SU-DHL-6 (cell line): ENCODE measurements around the gene RPS6KA2.

Source experiments
- H2AFZ ChIP-seq: fragments of 200-600 bp; sonication (generic); 2 replicates; pipeline ENCODE4 v1.6.1; 2014; ENCODE audit warnings: low read depth, mild to moderate bottlenecking, moderate library complexity, mixed read lengths, antibody characterized with exemption, low read length; ENCODE audit not compliant: severe bottlenecking
- H3F3A ChIP-seq: fragments of 200-600 bp; shearing (Covaris generic); 2 replicates; pipeline ENCODE4 v1.6.0; 2016; ENCODE audit warnings: antibody characterized with exemption, mild to moderate bottlenecking; ENCODE audit not compliant: insufficient read depth
- H3K27ac ChIP-seq: fragments of 200-600 bp; sonication (generic); 2 replicates; pipeline ENCODE4 v1.5.1; 2016; ENCODE audit warnings: low read depth, mild to moderate bottlenecking, low read length, moderate library complexity, mixed read lengths
- H3K27me3 ChIP-seq: fragments of 200-600 bp; sonication (generic), shearing (Covaris generic); 2 replicates; pipeline ENCODE4 v1.6.0; 2014; ENCODE audit warnings: mild to moderate bottlenecking, low read length
- H3K36me3 ChIP-seq: fragments of 200-600 bp; sonication (generic); 2 replicates; pipeline ENCODE4 v1.6.1; 2014; ENCODE audit warnings: mild to moderate bottlenecking, low read length, mixed read lengths
- H3K4me2 ChIP-seq: fragments of 300-600, 200-600 bp; shearing (Covaris generic), sonication (generic); 2 replicates; pipeline ENCODE4 v1.6.0; 2014; ENCODE audit warnings: low read length, low read depth, mild to moderate bottlenecking; ENCODE audit not compliant: poor library complexity, severe bottlenecking
- H3K4me3 ChIP-seq: fragments of 200-600 bp; sonication (generic); 2 replicates; pipeline ENCODE4 v1.5.1; 2014; ENCODE audit warnings: antibody characterized with exemption, low read length, mild to moderate bottlenecking, mixed read lengths; ENCODE audit not compliant: insufficient read depth, poor library complexity, severe bottlenecking
- H3K79me2 ChIP-seq: fragments of 200-600 bp; sonication (generic); 2 replicates; pipeline ENCODE4 v1.6.1; 2014; ENCODE audit warnings: mild to moderate bottlenecking, low read length, moderate library complexity; ENCODE audit not compliant: insufficient read depth
- H3K9ac ChIP-seq: fragments of 200-600 bp; sonication (generic); 2 replicates; pipeline ENCODE4 v1.7.0; 2014; ENCODE audit warnings: mild to moderate bottlenecking, low read length
- H3K9me2 ChIP-seq: fragments of 200-600 bp; sonication (generic); replicated peaks from 2 replicates; pipeline ENCODE4 v1.6.1; 2014; ENCODE audit warnings: low read length; ENCODE audit not compliant: insufficient read depth
- H3K9me3 ChIP-seq: fragments of 200-600 bp; sonication (generic); 2 replicates; pipeline ENCODE4 v1.6.1; 2014; ENCODE audit warnings: low read length, mixed read lengths; ENCODE audit not compliant: insufficient read depth
- H4K20me1 ChIP-seq: fragments of 200-600 bp; sonication (generic); 2 replicates; pipeline ENCODE4 v1.6.1; 2014; ENCODE audit warnings: low read depth, mild to moderate bottlenecking, antibody characterized with exemption, low read length, moderate library complexity, mixed read lengths
- CTCF ChIP-seq: fragments of 200-600 bp; sonication (generic); IDR thresholded peaks from one replicate; pipeline ENCODE4 v1.5.1; 2017; ENCODE audit warnings: antibody characterized with exemption, mild to moderate bottlenecking, low read length, moderate library complexity; ENCODE audit not compliant: insufficient read depth, poor library complexity, severe bottlenecking
- EZH2phosphoT487 ChIP-seq: fragments of 200-600 bp; sonication (generic), shearing (Covaris generic); conservative IDR thresholded peaks from 2 replicates; pipeline ENCODE4 v1.6.1; 2018; ENCODE audit warnings: mild to moderate bottlenecking, antibody characterized with exemption, low read length, moderate library complexity, mixed read lengths

The RPS6KA2 gene

GRCh38 chr6:166546653-166547052 lies 80.4 kb downstream of the RPS6KA2 start:
- H4K20me1 ChIP-seq = no peaks in the 10 kb centered on the region
- H3K36me3 ChIP-seq = no peaks in the 10 kb centered on the region
- H3K9me3 ChIP-seq = no peaks in the 10 kb centered on the region
- no peak overlapping the region for H3K4me3 ChIP-seq
- H3K79me2 ChIP-seq = no peaks in the 10 kb centered on the region
- no peaks in the 10 kb centered on the region for H3F3A ChIP-seq
- H3K9me2 ChIP-seq = no peaks in the 10 kb centered on the region
- no peak overlapping the region for H3K27ac ChIP-seq
- no peak for TF ChIP-seq CTCF
- TF ChIP-seq EZH2phosphoT487 = no peak
- H3K27me3 ChIP-seq = no peaks in the 10 kb centered on the region
- no peak overlapping the region for H3K4me2 ChIP-seq
- H2AFZ ChIP-seq = no peak overlapping the region
- H3K9ac ChIP-seq = no peak overlapping the region

GRCh38 chr6:166545156-166546034 lies 81.7 kb downstream of the RPS6KA2 start:
- no peaks in the 10 kb centered on the region for H3F3A ChIP-seq
- H3K27me3 ChIP-seq = no peaks in the 10 kb centered on the region
- H2AFZ ChIP-seq = no peak overlapping the region
- H3K36me3 ChIP-seq = no peaks in the 10 kb centered on the region
- H3K79me2 ChIP-seq = no peaks in the 10 kb centered on the region
- no peak overlapping the region for H3K4me2 ChIP-seq
- no peaks in the 10 kb centered on the region for H4K20me1 ChIP-seq
- no peak overlapping the region for H3K4me3 ChIP-seq
- no peak overlapping the region for H3K9ac ChIP-seq
- H3K9me2 ChIP-seq = no peaks in the 10 kb centered on the region
- H3K27ac ChIP-seq = no peak overlapping the region
- no peak for TF ChIP-seq CTCF
- TF ChIP-seq EZH2phosphoT487 = no peak
- no peaks in the 10 kb centered on the region for H3K9me3 ChIP-seq

- no peak overlapping the region for H3K4me3 ChIP-seq
- no peak overlapping the region for H3K9ac ChIP-seq
- no peak overlapping the region for H2AFZ ChIP-seq
- no peaks in the 10 kb centered on the region for H3F3A ChIP-seq
- H3K27ac ChIP-seq = no peak overlapping the region
- H3K4me2 ChIP-seq = no peak overlapping the region
- H3K36me3 ChIP-seq = no peaks in the 10 kb centered on the region
- TF ChIP-seq EZH2phosphoT487 = no peak
- TF ChIP-seq CTCF = no peak
- no peaks in the 10 kb centered on the region for H3K79me2 ChIP-seq
- H4K20me1 ChIP-seq = no peaks in the 10 kb centered on the region
- H3K27me3 ChIP-seq = no peaks in the 10 kb centered on the region
- no peaks in the 10 kb centered on the region for H3K9me3 ChIP-seq
- no peaks in the 10 kb centered on the region for H3K9me2 ChIP-seq
Observed at GRCh38 chr6:166544296-166544605, 82.8 kb downstream of the RPS6KA2 start.
